GM23338 (cell line): ENCODE results near the gene PCIF1. TPM values are rescaled to one million over a fixed set of nuclear protein-coding genes. Genes with fewer than 3 reads are reported as not detected.

ENCODE experiments used
- ATAC-seq: fragments of 200-7000 bp; cut with Tn5 transposase; 3 replicates; pipeline ENCODE4 v1.9.1; 2020
- DNase-seq: peaks from one replicate; pipeline ENCODE4 v3.0.0-alpha.2; 2015; ENCODE audit warnings: low spot score
- H2AFZ ChIP-seq: fragments of 200-600 bp; sonication (generic); 2 replicates; pipeline ENCODE4 v1.8.0; 2016; ENCODE audit warnings: antibody characterized with exemption, mild to moderate bottlenecking, moderate library complexity
- H3F3A ChIP-seq: fragments of 200-600 bp; sonication (generic); replicated peaks from 2 replicates; pipeline ENCODE4 v1.8.0; 2017; ENCODE audit warnings: antibody characterized with exemption, mixed run types, low read depth
- H3K27ac ChIP-seq: fragments of 200-600 bp; sonication (generic); 2 replicates; pipeline ENCODE4 v1.6.1; 2016; ENCODE audit warnings: low read depth
- H3K27me3 ChIP-seq: fragments of 200-600 bp; sonication (generic); 2 replicates; pipeline ENCODE4 v1.8.0; 2016; ENCODE audit warnings: mild to moderate bottlenecking, mixed run types, moderate library complexity; ENCODE audit not compliant: insufficient read depth
- H3K36me3 ChIP-seq: fragments of 200-600 bp; sonication (generic); 2 replicates; pipeline ENCODE4 v1.8.0; 2016; ENCODE audit warnings: mild to moderate bottlenecking; ENCODE audit not compliant: insufficient read depth
- H3K4me1 ChIP-seq: fragments of 200-600 bp; sonication (generic); 2 replicates; pipeline ENCODE4 v1.8.0; 2016; ENCODE audit warnings: mild to moderate bottlenecking, moderate library complexity; ENCODE audit not compliant: insufficient read depth
- H3K4me2 ChIP-seq: fragments of 200-600 bp; sonication (generic); 2 replicates; pipeline ENCODE4 v1.7.1; 2017; ENCODE audit warnings: mixed run types
- H3K4me3 ChIP-seq: fragments of 200-600 bp; sonication (generic); 2 replicates; pipeline ENCODE4 v1.6.1; 2016; ENCODE audit warnings: mixed run types
- H3K79me2 ChIP-seq: fragments of 200-600 bp; sonication (generic); replicated peaks from 2 replicates; pipeline ENCODE4 v1.8.0; 2017; ENCODE audit warnings: mild to moderate bottlenecking; ENCODE audit not compliant: insufficient read depth
- H3K9me2 ChIP-seq: fragments of 200-600 bp; sonication (generic); 2 replicates; pipeline ENCODE4 v1.8.0; 2017; ENCODE audit not compliant: insufficient read depth
- H4K20me1 ChIP-seq: fragments of 200-600 bp; sonication (generic); replicated peaks from 2 replicates; pipeline ENCODE4 v1.8.0; 2017; ENCODE audit warnings: mild to moderate bottlenecking; ENCODE audit not compliant: insufficient read depth
- H3K27ac Mint-ChIP-seq: 2 replicates; pipeline ENCODE4 v1.8.0; 2020; ENCODE audit warnings: inconsistent platforms, mild to moderate bottlenecking, moderate library complexity, mixed read lengths
- H3K27me3 Mint-ChIP-seq: 3 replicates; pipeline ENCODE4 v1.8.0; 2022; ENCODE audit warnings: low read depth, mild to moderate bottlenecking, moderate library complexity, mixed read lengths, inconsistent platforms; ENCODE audit not compliant: insufficient read depth, poor library complexity
- H3K36me3 Mint-ChIP-seq: 3 replicates; pipeline ENCODE4 v1.8.0; 2021; ENCODE audit warnings: low read depth, mild to moderate bottlenecking, inconsistent platforms, moderate library complexity, mixed read lengths
- H3K4me1 Mint-ChIP-seq: 3 replicates; pipeline ENCODE4 v1.8.0; 2020; ENCODE audit warnings: mild to moderate bottlenecking, inconsistent platforms, mixed read lengths
- H3K4me3 Mint-ChIP-seq: 3 replicates; pipeline ENCODE4 v1.8.0; 2021; ENCODE audit warnings: moderate library complexity, mild to moderate bottlenecking, inconsistent platforms, mixed read lengths
- H3K9me3 Mint-ChIP-seq: 3 replicates; pipeline ENCODE4 v1.8.0; 2020; ENCODE audit warnings: moderate library complexity, mild to moderate bottlenecking, inconsistent platforms, mixed read lengths
- ETS1 ChIP-seq: IDR thresholded peaks from 2 replicates; pipeline ENCODE4 v1.6.1; 2016; ENCODE audit warnings: antibody characterized with exemption
- EZH2 ChIP-seq: fragments of 200-600 bp; sonication (generic); IDR thresholded peaks from one replicate; pipeline ENCODE4 v1.8.0; 2017; ENCODE audit warnings: antibody characterized with exemption, mild to moderate bottlenecking, low read depth; ENCODE audit not compliant: unreplicated experiment
- JUNB ChIP-seq: IDR thresholded peaks from one replicate; pipeline ENCODE4 v1.6.1; 2016; ENCODE audit warnings: antibody characterized with exemption; ENCODE audit not compliant: unreplicated experiment
- NANOG ChIP-seq: IDR thresholded peaks from 2 replicates; pipeline ENCODE4 v1.6.1; 2016; ENCODE audit warnings: antibody characterized with exemption, borderline replicate concordance
- POLR2AphosphoS5 ChIP-seq: IDR thresholded peaks from 2 replicates; pipeline ENCODE4 v1.6.1; 2016; ENCODE audit warnings: antibody characterized with exemption, low read depth
- REST ChIP-seq: IDR thresholded peaks from one replicate; pipeline ENCODE4 v1.6.1; 2018; ENCODE audit warnings: antibody characterized with exemption; ENCODE audit not compliant: unreplicated experiment
- STAT1 ChIP-seq: IDR thresholded peaks from one replicate; pipeline ENCODE4 v1.6.1; 2016; ENCODE audit warnings: antibody characterized with exemption; ENCODE audit not compliant: unreplicated experiment
- ZNF114 ChIP-seq: fragments of 250-450 bp; sonication (Bioruptor Pico); IDR thresholded peaks from 2 replicates; pipeline ENCODE4 v1.5.0; 2020; ENCODE audit warnings: mild to moderate bottlenecking, moderate library complexity
- ZNF462 ChIP-seq: fragments of 250-450 bp; sonication (Bioruptor Pico); IDR thresholded peaks from 2 replicates; pipeline ENCODE4 v1.5.0; 2020; ENCODE audit warnings: mild to moderate bottlenecking, moderate library complexity
- polyA plus RNA-seq: library from polyadenylated mRNA; unstranded; fragments of >200 nt; fragmentation: Nextera tagmentation; extraction: Ambion mirVana; gene quantifications from 2 replicates; pipeline ENCODE4 v1.2.1, GENCODE V29; 2016
- total RNA-seq: library from RNA; depleted of rRNA; stranded (reverse); fragments of >200 nt; shearing (Covaris generic); gene quantifications from 2 replicates; pipeline ENCODE4 v1.2.3, GENCODE V29; 2014

Gene PCIF1
- total and polyA plus RNA-seq, 2 experiments from 2014 or later = 26.1 to 28.3 TPM

GRCh38 chr20:45991616-45992015, 57.1 kb downstream of the PCIF1 start:
- no peaks in the 10 kb centered on the region for H3K36me3 Mint-ChIP-seq
- no peak overlapping the region for H2AFZ ChIP-seq
- no peaks in the 10 kb centered on the region for H3K36me3 ChIP-seq
- TF ChIP-seq NANOG (no peak), EZH2 (no peak), STAT1 (no peak), ETS1 (no peak), ZNF114 (CRISPR knock-in tag) (no peak), ZNF462 (CRISPR knock-in tag) (no peak), POLR2AphosphoS5 (no peak), JUNB (no peak), REST (no peak)
- no peak for DNase-seq
- H3K9me3 Mint-ChIP-seq = no peaks in the 10 kb centered on the region; the same call in 2 of the 3 replicates
- peaks cover 19% of the 10 kb centered on the region for H3K4me1 Mint-ChIP-seq
- no peaks in the 10 kb centered on the region for H4K20me1 ChIP-seq
- H3K27ac ChIP-seq = no peak overlapping the region
- H3K27me3 Mint-ChIP-seq = peaks cover 12% of the 10 kb centered on the region
- no peak overlapping the region for H3K4me2 ChIP-seq
- no peak overlapping the region for H3K27ac Mint-ChIP-seq
- peaks cover 12% of the 10 kb centered on the region; the same call in 1 of the 2 replicates for H3K4me1 ChIP-seq
- no peak overlapping the region for H3K4me3 ChIP-seq
- no peaks in the 10 kb centered on the region for H3K79me2 ChIP-seq
- ATAC-seq = no peak
- peaks cover 6% of the 10 kb centered on the region; the same call in 1 of the 2 replicates for H3F3A ChIP-seq
- H3K4me3 Mint-ChIP-seq = no peak overlapping the region
- no peaks in the 10 kb centered on the region for H3K27me3 ChIP-seq
- H3K9me2 ChIP-seq = no peaks in the 10 kb centered on the region
